ENCODE measurements around the gene COL11A2. TPM values are rescaled to one million over a fixed set of nuclear protein-coding genes. Genes with fewer than 3 reads are reported as not detected.

The COL11A2 gene
- total and polyA plus RNA-seq, 2 donors = 2.1 to 5.5 TPM

DNA sequence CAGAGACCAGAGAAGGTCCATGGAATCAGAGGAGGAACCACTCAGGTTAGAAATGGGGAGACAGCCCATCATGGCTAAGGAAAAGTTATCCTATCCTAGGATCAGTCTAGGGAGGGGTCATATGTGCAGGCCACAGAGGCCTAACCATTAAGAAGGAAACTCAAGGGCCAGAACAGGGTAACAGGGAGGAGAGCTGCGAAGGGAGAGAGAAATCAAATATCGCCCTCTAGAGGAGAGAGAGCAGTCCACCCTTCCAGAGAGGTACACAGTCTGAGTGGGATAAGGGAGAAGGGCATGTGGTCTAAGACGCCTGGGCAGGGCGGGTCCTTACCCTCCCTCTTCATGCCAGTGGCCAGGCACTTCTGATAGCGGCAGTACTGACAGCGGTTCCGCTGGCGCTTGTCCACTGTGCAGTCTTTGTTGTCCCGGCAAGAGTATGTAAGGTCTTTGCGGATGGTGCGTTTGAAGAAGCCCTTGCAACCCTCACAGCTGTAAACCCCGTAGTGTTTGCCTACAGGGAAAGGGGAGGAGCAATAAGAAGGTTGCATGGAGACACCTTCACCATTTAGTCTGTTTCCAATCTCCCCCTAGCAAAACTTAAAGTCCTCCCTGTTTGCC is 5.3 kb upstream of the COL11A2 start:
- peaks cover 40 to 55% of the 10 kb centered on the region in 2 donors for H3K36me3 ChIP-seq (ENCODE audit: control insufficient read depth in 2 of 2, insufficient read depth in 2 of 2, low read length in 1 of 2)
- H3K4me1 ChIP-seq (ENCODE audit: control insufficient read depth in 2 of 2, insufficient read depth in 2 of 2, low read length in 2 of 2) = peaks cover 20 to 40% of the 10 kb centered on the region in 2 donors
- H3K27ac ChIP-seq (ENCODE audit: low read depth in 1 of 2, low read length in 1 of 2) = no peak overlapping the region
- peaks cover 8 to 17% of the 10 kb centered on the region in 2 donors for H3K27me3 ChIP-seq (ENCODE audit: control insufficient read depth in 2 of 2, insufficient read depth in 1 of 2, low read length in 1 of 2)
- H3K9me3 ChIP-seq (ENCODE audit: control insufficient read depth in 2 of 2, insufficient read depth in 1 of 2, low read length in 1 of 2) = no peaks in the 10 kb centered on the region
- no peak overlapping the region for H3K4me3 ChIP-seq (ENCODE audit: low read length in 2 of 2)
- 79% methylated on average over 12 of the region's 12 CpGs for WGBS
- DNase-seq (ENCODE audit: low read depth in 6 of 9, low spot score in 9 of 9) = peak in 1 of 9 donors; percentile 65

DNA sequence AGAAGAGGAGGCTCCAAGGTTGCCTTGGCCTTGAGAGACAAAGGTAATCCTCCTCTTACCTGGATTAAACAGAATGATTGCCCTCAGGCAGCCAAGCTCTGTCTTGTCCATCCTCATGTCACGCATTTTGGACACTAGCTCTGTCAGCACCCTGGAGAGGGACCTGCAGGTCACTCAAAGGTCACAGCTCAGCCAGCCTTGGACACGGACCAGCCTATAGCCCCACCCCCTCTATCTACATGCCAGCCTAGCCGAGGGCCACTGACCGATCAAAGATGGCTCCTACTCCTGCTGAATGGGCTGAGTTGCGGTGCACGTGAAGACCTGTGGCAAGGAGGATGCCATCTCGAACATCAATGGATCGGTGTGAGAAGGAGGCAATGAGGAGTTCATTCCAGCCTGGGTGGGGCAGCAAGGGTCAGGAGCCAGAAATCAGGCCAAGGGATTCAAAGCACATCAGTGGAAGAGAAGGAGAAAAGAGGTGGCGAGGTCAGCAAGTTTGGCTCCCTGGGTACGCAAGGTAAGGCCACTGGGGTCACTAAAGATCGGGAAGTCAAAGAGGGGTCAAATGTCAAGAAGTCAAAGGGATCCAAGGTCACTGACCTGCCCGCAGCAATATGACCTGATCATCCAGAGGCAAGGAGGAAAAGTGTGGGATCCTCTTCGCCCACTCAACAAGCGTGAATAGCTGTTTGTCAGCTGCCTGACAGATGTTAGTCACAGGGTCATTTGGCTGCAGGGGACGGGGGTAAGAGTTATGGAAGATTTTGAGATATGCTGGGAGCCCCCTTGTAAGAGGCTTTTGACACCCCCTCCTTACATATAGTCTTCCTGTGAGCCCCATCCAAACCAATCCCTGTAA is 3.3 kb upstream of the COL11A2 start:
- 96% methylated on average over 15 of the region's 15 CpGs for WGBS
- Histone ChIP-seq H3K4me1 (ENCODE audit: control insufficient read depth in 2 of 2, insufficient read depth in 2 of 2, low read length in 2 of 2) (peaks cover 11 to 27% of the 10 kb centered on the region in 2 donors), H3K9me3 (ENCODE audit: control insufficient read depth in 2 of 2, insufficient read depth in 1 of 2, low read length in 1 of 2) (no peaks in the 10 kb centered on the region)

DNA sequence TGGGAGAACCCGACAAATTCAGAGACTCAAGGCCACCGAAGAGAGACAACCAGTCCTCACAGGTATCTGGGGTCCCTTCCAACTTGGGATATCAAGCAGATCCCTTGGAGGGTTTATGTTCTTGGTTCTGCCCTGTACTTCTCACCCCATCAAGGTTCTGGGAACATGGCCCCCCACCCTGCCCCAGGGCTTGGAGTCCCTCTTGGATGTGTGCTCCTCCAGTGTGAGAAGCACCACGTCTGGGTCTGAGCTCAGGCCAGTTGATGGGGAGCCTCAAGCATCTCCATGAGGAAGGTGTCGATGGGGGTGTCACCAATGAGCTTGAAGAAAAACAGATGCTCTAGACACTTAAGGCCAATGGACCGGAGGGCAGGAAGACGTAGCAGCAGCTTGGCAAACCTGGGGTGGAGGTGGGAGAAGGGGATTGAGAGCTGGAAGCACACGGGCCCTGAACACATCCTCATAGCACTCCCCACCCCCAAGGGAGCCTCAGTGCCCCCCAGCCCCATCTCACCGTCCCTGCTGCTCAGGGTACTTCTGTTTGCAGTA is 2.2 kb upstream of the COL11A2 start:
- DNase-seq (ENCODE audit: low read depth in 6 of 9, low spot score in 9 of 9) = no peak
- H3K27ac ChIP-seq (ENCODE audit: low read depth in 1 of 2, low read length in 1 of 2) = no peak overlapping the region
- 94% methylated on average over 8 of the region's 8 CpGs for WGBS
- H3K4me1 ChIP-seq (ENCODE audit: control insufficient read depth in 2 of 2, insufficient read depth in 2 of 2, low read length in 2 of 2) = peaks cover 10 to 23% of the 10 kb centered on the region in 2 donors
- H3K4me3 ChIP-seq (ENCODE audit: low read length in 2 of 2) = no peak overlapping the region
- no peaks in the 10 kb centered on the region for H3K9me3 ChIP-seq (ENCODE audit: control insufficient read depth in 2 of 2, insufficient read depth in 1 of 2, low read length in 1 of 2)
- peaks cover 26 to 46% of the 10 kb centered on the region in 2 donors for H3K27me3 ChIP-seq (ENCODE audit: control insufficient read depth in 2 of 2, insufficient read depth in 1 of 2, low read length in 1 of 2)
- peaks cover 37 to 44% of the 10 kb centered on the region in 2 donors for H3K36me3 ChIP-seq (ENCODE audit: control insufficient read depth in 2 of 2, insufficient read depth in 2 of 2, low read length in 1 of 2)

More for the DNA sequence above, 3.3 kb upstream of the COL11A2 start:
- H3K27ac ChIP-seq (ENCODE audit: low read depth in 1 of 2, low read length in 1 of 2) = no peak overlapping the region
- H3K4me3 ChIP-seq (ENCODE audit: low read length in 2 of 2) = no peak overlapping the region
- no peak for DNase-seq (ENCODE audit: low read depth in 6 of 9, low spot score in 9 of 9)
- H3K36me3 ChIP-seq (ENCODE audit: control insufficient read depth in 2 of 2, insufficient read depth in 2 of 2, low read length in 1 of 2) = peaks cover 37 to 44% of the 10 kb centered on the region in 2 donors
- H3K27me3 ChIP-seq (ENCODE audit: control insufficient read depth in 2 of 2, insufficient read depth in 1 of 2, low read length in 1 of 2) = peaks cover 25 to 37% of the 10 kb centered on the region in 2 donors

DNA sequence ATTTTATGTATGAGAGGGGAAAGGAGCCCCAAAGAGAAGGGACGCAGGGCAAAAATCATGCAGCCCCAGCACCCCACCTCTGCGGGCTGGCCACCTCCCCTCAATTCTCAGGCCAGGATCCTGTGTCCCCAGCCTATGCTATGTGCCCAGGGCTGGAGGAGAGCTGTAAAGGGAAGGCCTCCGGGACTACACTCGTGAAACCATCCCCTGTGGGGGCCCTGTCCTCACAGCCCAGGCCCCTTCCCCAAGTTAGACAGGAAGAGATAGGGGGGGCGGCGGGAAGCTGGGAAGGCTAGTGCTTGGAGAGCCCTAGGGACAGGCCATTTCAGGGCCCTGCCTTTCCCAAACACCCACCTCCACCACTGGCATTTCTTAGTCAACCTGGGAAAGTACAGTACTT is 1.4 kb upstream of the COL11A2 start:
- WGBS = 94% methylated on average over 6 of the region's 6 CpGs
- no peak overlapping the region for H3K27ac ChIP-seq (ENCODE audit: low read depth in 1 of 2, low read length in 1 of 2)

GRCh38 chr6:33192671-33193602 is 670 bp upstream of the COL11A2 start:
- H3K9me3 ChIP-seq (ENCODE audit: control insufficient read depth in 2 of 2, insufficient read depth in 1 of 2, low read length in 1 of 2) = no peaks in the 10 kb centered on the region
- 9% methylated on average over 71 of the region's 72 CpGs for WGBS

More for the DNA sequence above, 1.4 kb upstream of the COL11A2 start:
- Histone ChIP-seq H3K4me1 (ENCODE audit: control insufficient read depth in 2 of 2, insufficient read depth in 2 of 2, low read length in 2 of 2) (peaks cover 7 to 16% of the 10 kb centered on the region in 2 donors), H3K27me3 (ENCODE audit: control insufficient read depth in 2 of 2, insufficient read depth in 1 of 2, low read length in 1 of 2) (peaks cover 26 to 52% of the 10 kb centered on the region in 2 donors), H3K4me3 (ENCODE audit: low read length in 2 of 2) (no peak overlapping the region), H3K9me3 (ENCODE audit: control insufficient read depth in 2 of 2, insufficient read depth in 1 of 2, low read length in 1 of 2) (no peaks in the 10 kb centered on the region), H3K36me3 (ENCODE audit: control insufficient read depth in 2 of 2, insufficient read depth in 2 of 2, low read length in 1 of 2) (peaks cover 37 to 44% of the 10 kb centered on the region in 2 donors)
- DNase-seq (ENCODE audit: low read depth in 6 of 9, low spot score in 9 of 9) = no peak

GRCh38 chr6:33191383-33192104 is 723 bp downstream of the COL11A2 start:
- peaks cover 26 to 28% of the 10 kb centered on the region in 2 donors for H3K36me3 ChIP-seq (ENCODE audit: control insufficient read depth in 2 of 2, insufficient read depth in 2 of 2, low read length in 1 of 2)
- peaks cover 7 to 8% of the 10 kb centered on the region in 2 donors for H3K4me1 ChIP-seq (ENCODE audit: control insufficient read depth in 2 of 2, insufficient read depth in 2 of 2, low read length in 2 of 2)
- H3K27me3 ChIP-seq (ENCODE audit: control insufficient read depth in 2 of 2, insufficient read depth in 1 of 2, low read length in 1 of 2) = peaks cover 26 to 57% of the 10 kb centered on the region in 2 donors
- H3K4me3 ChIP-seq (ENCODE audit: low read length in 2 of 2) = no peak overlapping the region
- H3K27ac ChIP-seq (ENCODE audit: low read depth in 1 of 2, low read length in 1 of 2) = no peak overlapping the region
- WGBS = 67% methylated on average over 8 of the region's 8 CpGs
- H3K9me3 ChIP-seq (ENCODE audit: control insufficient read depth in 2 of 2, insufficient read depth in 1 of 2, low read length in 1 of 2) = no peaks in the 10 kb centered on the region
- no peak for DNase-seq (ENCODE audit: low read depth in 6 of 9, low spot score in 9 of 9)

More at GRCh38 chr6:33192671-33193602, 670 bp upstream of the COL11A2 start:
- peaks cover 37 to 39% of the 10 kb centered on the region in 2 donors for H3K36me3 ChIP-seq (ENCODE audit: control insufficient read depth in 2 of 2, insufficient read depth in 2 of 2, low read length in 1 of 2)
- H3K4me3 ChIP-seq (ENCODE audit: low read length in 2 of 2) = peak overlapping the region in 1 of 2 donors; percentile 35
- DNase-seq (ENCODE audit: low read depth in 6 of 9, low spot score in 9 of 9) = no peak
- no peak overlapping the region for H3K27ac ChIP-seq (ENCODE audit: low read depth in 1 of 2, low read length in 1 of 2)
- peaks cover 26 to 52% of the 10 kb centered on the region in 2 donors for H3K27me3 ChIP-seq (ENCODE audit: control insufficient read depth in 2 of 2, insufficient read depth in 1 of 2, low read length in 1 of 2)
- peaks cover 7 to 11% of the 10 kb centered on the region in 2 donors for H3K4me1 ChIP-seq (ENCODE audit: control insufficient read depth in 2 of 2, insufficient read depth in 2 of 2, low read length in 2 of 2)

DNA sequence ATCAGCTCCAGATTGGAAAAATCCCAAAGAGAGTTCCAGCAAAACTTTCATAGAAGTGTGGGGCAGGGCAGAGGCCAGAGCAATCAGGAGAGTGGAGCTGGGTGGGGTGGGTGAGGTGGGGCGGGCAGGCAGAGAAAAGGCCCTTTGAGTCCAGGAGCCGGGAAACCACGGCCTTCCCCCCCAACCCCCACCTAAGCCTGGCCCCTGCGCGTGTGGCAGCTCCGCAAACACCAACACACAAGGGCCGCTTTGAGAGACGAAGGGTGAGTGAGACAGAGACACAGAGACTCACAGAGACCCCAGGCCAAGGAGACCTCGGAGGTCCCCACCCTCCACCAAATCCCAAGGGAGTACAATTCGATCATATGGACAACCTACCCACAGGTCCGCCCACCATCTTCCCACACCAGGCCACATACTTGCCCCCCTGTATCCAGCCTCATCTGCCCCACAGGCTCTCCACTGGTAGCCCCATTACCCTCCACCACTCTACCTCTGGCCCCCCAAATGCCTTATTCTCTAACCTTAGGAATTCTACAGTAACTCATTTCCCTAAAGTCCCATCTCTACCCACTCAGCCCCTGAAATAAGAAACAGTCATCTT is 1.7 kb downstream of the COL11A2 start:
- DNase-seq (ENCODE audit: low read depth in 6 of 9, low spot score in 9 of 9) = no peak
- 92% methylated on average over 11 of the region's 11 CpGs for WGBS
- Histone ChIP-seq H3K27ac (ENCODE audit: low read depth in 1 of 2, low read length in 1 of 2) (no peak overlapping the region), H3K9me3 (ENCODE audit: control insufficient read depth in 2 of 2, insufficient read depth in 1 of 2, low read length in 1 of 2) (no peaks in the 10 kb centered on the region), H3K36me3 (ENCODE audit: control insufficient read depth in 2 of 2, insufficient read depth in 2 of 2, low read length in 1 of 2) (peaks cover 16 to 19% of the 10 kb centered on the region in 2 donors), H3K4me3 (ENCODE audit: low read length in 2 of 2) (no peak overlapping the region), H3K4me1 (ENCODE audit: control insufficient read depth in 2 of 2, insufficient read depth in 2 of 2, low read length in 2 of 2) (peaks cover 7 to 8% of the 10 kb centered on the region in 2 donors), H3K27me3 (ENCODE audit: control insufficient read depth in 2 of 2, insufficient read depth in 1 of 2, low read length in 1 of 2) (peaks cover 28 to 66% of the 10 kb centered on the region in 2 donors)

All from thymus (tissue), 11 donors.